ENCODE data around the gene POLE. TPM values are rescaled to one million over a fixed set of nuclear protein-coding genes. Genes with fewer than 3 reads are reported as not detected.

The POLE gene
- total and polyA plus RNA-seq, 11 donors, result 5.3 to 18.6 (median 9.8) TPM

DNA sequence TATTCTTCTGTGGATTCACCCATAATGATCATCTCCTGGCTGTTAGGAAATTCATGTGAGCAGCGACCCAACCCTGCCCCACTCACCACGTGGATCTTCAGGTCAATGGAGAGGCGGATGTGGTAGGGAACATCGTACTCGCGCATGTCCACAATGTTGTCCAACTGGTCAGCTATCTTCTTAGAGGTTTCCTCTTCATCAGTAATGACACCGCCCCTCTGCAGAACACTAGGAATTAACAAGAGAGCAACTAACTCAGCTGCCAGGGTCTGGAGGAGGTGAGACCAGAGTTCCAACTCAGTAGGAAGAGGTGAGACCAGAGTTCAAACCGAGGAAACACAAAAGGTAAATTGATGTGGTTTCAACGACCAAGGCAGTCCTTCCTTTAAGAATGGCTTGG is 9.7 kb downstream of the POLE start:
- Histone ChIP-seq H3K27me3 (no peaks in the 10 kb centered on the region), H3K27ac (no peak overlapping the region), H3K4me3 (no peak overlapping the region), H3K4me1 (no peaks in the 10 kb centered on the region), H3K9me3 (no peaks in the 10 kb centered on the region), H3K36me3 (peaks cover 0 to 70% (median 57%) of the 10 kb centered on the region in 9 donors)
- 92 to 96% (median 95%) methylated on average over 9 of the region's 9 CpGs for WGBS, 4 donors
- DNase-seq, result no peak
- no peak for ATAC-seq
- TF ChIP-seq, protein P1, sequence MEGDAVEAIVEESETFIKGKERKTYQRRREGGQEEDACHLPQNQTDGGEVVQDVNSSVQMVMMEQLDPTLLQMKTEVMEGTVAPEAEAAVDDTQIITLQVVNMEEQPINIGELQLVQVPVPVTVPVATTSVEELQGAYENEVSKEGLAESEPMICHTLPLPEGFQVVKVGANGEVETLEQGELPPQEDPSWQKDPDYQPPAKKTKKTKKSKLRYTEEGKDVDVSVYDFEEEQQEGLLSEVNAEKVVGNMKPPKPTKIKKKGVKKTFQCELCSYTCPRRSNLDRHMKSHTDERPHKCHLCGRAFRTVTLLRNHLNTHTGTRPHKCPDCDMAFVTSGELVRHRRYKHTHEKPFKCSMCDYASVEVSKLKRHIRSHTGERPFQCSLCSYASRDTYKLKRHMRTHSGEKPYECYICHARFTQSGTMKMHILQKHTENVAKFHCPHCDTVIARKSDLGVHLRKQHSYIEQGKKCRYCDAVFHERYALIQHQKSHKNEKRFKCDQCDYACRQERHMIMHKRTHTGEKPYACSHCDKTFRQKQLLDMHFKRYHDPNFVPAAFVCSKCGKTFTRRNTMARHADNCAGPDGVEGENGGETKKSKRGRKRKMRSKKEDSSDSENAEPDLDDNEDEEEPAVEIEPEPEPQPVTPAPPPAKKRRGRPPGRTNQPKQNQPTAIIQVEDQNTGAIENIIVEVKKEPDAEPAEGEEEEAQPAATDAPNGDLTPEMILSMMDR (IDR thresholded peaks at IDR 0.05), result no peak
- no peak for TF ChIP-seq POLR2A (IDR thresholded peaks at IDR 0.05)
- intact Hi-C loops (cut with DNase I), result no loop called here

DNA sequence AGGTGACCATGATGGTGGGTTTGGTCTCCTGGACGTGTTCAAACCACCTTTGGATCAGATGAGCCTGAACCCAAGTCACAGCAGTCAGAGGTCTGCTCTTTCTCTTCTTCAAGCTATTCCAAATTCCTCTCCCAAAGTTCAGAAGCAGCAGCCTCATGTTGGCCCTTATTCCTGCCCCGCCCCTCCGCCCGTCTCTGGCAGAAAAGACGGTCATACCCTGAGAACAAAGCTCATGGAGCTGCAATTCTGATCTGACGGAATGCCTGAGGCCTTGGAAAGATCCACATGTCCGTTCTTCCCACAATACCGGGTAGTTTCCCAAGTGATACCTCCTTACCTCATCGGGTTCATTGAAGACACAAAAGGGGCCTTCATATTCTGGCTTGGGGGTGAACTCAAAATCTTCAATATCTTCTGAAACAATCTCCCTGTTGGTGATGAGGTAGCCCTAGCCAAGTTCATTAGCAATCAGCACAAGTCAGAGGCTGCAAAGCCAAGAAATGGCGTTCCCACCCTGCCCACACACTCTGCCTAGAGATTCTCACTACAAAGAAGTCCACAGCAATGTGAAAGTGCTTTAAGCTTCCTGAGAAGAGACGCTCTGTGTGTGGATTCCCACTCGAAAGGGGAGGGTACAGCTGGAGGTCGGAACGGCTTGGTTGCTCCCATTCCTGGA is 11.2 kb downstream of the POLE start:
- ATAC-seq, result no peak
- H3K4me3 ChIP-seq, result no peak overlapping the region
- H3K27me3 ChIP-seq, result no peaks in the 10 kb centered on the region
- WGBS, 4 donors, result 92 to 97% (median 96%) methylated on average over 14 of the region's 14 CpGs
- DNase-seq, result no peak
- H3K4me1 ChIP-seq, result no peaks in the 10 kb centered on the region
- no peak overlapping the region for H3K27ac ChIP-seq
- no peaks in the 10 kb centered on the region for H3K9me3 ChIP-seq
- H3K36me3 ChIP-seq, result peaks cover 0 to 85% (median 68%) of the 10 kb centered on the region in 9 donors
- intact Hi-C loops (cut with DNase I), result no loop called here
- TF ChIP-seq, protein P1 (IDR thresholded peaks at IDR 0.05), result no peak
- TF ChIP-seq POLR2A (IDR thresholded peaks at IDR 0.05), result no peak

DNA sequence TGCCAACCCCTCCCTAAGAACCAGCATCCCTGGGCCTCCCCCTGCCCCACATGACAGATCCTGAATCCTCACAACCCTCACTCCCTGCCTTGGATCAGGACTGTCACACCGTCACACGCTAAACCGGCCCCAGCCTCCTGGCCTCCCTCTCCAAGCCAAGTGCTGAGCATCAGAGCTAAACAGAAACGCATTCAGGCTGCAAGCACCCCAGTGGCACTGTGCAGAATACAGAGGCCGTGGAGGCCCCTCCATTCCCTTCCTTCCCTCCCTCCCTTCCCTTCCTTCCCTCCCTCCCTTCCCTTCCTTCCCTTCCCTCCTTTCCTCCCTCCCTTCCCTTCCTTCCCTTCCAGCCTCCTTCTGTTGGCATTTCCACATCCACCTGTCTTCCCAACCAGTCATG is 12.6 kb downstream of the POLE start:
- Histone ChIP-seq H3K27ac (no peak overlapping the region), H3K27me3 (no peaks in the 10 kb centered on the region), H3K4me1 (no peaks in the 10 kb centered on the region), H3K9me3 (no peaks in the 10 kb centered on the region), H3K36me3 (peaks cover 0 to 89% (median 66%) of the 10 kb centered on the region in 9 donors), H3K4me3 (no peak overlapping the region)
- WGBS, 4 donors, result 91 to 98% (median 94%) methylated on average over 5 of the region's 5 CpGs
- DNase-seq (no peak), ATAC-seq (no peak)
- TF ChIP-seq, protein P1 (IDR thresholded peaks at IDR 0.05), result no peak
- TF ChIP-seq POLR2A (IDR thresholded peaks at IDR 0.05), result no peak
- intact Hi-C loops (cut with DNase I), result no loop called here

DNA sequence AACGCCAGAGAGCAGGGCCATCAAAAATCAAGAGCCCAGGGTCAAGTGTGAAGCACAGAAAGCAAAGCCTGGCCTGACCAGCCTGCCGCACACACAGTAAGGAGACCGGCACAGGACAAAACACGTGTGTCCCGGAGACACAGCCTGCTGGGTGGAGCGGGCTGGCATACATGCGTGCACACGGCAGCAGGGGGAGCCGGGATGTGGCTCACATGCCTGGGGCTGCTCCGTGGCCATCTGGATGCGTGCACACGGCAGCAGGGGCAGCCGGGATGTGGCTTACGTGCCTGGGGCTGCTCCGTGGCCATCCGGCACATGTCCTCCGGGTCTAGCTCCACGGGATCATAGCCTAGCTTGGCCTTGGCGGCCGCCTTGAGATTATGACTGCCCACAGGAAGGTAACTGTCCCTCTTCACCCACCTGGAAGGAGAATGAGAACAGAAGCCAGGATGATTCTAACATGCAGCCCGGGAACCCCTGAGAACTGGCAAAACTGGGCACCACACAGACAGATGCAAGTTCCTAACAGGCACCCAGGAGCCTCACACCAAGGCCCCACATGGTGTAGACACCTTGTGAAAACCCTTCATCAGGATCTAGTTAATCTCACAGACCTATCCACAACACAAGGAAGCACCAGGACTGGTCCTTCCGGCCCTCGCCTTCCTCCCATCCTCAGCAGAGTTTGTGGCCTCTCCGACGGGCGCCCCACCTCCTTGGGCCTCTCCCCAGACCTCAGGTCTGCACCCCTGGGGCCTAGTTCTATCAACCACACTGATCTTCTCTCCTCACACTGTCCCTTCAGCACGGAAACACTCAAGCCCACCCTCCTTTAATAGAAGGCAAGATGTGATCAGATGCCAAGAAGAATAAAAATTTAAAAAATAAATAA is 13.6 kb downstream of the POLE start:
- ATAC-seq (no peak), DNase-seq (no peak)
- no peaks in the 10 kb centered on the region for H3K4me1 ChIP-seq
- no peaks in the 10 kb centered on the region for H3K9me3 ChIP-seq
- intact Hi-C loops (cut with DNase I), result no loop called here
- peaks cover 0 to 90% (median 67%) of the 10 kb centered on the region in 9 donors for H3K36me3 ChIP-seq
- WGBS, 4 donors, result 94 to 97% (median 96%) methylated on average over 22 to 27 of the region's 27 CpGs
- no peaks in the 10 kb centered on the region for H3K27me3 ChIP-seq
- TF ChIP-seq, protein P1 (IDR thresholded peaks at IDR 0.05), result no peak
- TF ChIP-seq POLR2A (IDR thresholded peaks at IDR 0.05), result no peak
- no peak overlapping the region for H3K27ac ChIP-seq
- H3K4me3 ChIP-seq, result no peak overlapping the region

Measured in heart left ventricle (tissue), 16 donors.